ENCODE measurements around the gene INTS2.

DNA sequence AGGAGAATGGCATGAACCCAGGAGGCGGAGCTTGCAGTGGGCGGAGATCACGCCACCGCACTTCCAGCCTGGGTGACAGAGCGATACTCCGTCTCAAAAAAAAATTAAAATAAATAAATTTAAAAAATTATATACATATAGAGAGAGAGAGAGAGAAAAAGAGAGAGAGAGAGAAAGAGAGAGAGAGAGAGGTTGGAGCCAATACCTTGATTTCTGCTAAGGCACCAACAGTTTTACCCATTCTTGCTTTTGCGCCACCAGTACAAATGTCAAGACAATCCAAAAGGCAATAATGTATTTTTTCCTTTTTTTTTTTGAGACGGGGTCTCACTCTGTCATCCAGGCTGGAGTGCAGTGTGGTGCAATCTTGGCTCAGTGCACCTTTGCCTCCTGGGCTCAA, 81.7 kb downstream of the INTS2 start:
- TF ChIP-seq, protein P1, sequence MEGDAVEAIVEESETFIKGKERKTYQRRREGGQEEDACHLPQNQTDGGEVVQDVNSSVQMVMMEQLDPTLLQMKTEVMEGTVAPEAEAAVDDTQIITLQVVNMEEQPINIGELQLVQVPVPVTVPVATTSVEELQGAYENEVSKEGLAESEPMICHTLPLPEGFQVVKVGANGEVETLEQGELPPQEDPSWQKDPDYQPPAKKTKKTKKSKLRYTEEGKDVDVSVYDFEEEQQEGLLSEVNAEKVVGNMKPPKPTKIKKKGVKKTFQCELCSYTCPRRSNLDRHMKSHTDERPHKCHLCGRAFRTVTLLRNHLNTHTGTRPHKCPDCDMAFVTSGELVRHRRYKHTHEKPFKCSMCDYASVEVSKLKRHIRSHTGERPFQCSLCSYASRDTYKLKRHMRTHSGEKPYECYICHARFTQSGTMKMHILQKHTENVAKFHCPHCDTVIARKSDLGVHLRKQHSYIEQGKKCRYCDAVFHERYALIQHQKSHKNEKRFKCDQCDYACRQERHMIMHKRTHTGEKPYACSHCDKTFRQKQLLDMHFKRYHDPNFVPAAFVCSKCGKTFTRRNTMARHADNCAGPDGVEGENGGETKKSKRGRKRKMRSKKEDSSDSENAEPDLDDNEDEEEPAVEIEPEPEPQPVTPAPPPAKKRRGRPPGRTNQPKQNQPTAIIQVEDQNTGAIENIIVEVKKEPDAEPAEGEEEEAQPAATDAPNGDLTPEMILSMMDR (conservative IDR thresholded peaks at IDR 0.05; ENCODE audit: low read depth, low read length), result no peak
- no peak for TF ChIP-seq EZH2 (IDR thresholded peaks at IDR 0.05; ENCODE audit: borderline replicate concordance, low read depth, low read length, poor library complexity, severe bottlenecking)
